ENCODE data around the gene COBL.

Gene COBL

DNA sequence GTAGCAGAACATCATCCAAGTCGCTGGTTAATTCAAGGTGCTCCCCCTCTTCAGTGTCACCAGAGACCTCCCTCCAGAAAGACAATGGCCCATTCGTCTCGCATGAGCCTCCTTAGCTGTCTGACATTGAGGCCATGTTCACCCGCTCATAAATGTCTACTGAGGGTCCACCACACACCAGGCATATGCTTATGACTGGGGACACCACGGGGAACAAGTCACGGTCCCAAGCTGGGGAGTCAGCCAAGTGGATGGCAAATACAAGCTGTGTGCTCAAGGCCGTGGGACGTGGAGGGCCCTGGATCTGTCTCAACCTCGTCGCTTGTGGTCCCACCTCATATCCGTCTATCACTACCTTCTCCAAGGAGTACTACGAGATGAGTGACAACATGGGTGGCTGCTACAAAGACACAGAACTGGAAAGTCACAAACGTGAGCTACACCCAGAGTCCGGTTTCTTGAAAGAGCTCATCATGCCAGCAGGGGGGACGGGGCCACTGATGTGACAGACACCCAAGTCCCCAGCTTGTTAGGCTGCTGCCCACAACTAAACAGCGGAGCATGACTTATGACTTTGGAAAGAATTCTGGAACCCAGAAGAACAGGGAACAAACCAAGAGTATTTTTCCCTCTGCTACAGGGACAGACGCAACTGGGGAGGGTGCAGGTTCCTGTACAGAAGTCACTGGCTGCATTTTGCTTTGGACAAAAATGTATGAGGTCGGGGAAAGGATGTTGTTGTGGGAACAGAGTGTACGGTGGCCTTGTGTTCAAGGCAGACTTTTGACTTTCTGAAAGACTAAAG lies 189.6 kb downstream of the COBL start:
- in situ Hi-C loops (cut with MboI; ENCODE audit: low sequenced_read_pairs) = no loop called here

DNA sequence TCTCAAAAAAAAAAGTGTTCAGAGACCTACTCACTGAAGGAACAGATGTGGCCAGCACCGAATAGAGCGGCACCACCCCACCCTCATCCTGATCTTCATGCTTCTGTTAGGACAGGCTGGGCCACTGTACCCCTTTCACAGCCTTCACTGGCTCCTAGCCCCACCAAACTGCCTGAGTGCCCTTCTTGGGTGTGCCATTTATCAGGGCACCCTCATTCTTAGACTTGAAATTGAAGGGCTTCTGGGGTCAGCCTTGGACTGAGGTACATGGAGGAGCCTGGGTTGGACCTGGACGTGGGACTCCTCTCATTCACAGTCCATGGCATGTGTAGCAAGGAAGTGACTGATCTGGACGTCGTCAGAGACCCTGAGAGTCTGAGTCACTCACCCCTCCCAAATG lies 190.3 kb downstream of the COBL start:
- in situ Hi-C loops (cut with MboI; ENCODE audit: low sequenced_read_pairs) = no loop called here

DNA sequence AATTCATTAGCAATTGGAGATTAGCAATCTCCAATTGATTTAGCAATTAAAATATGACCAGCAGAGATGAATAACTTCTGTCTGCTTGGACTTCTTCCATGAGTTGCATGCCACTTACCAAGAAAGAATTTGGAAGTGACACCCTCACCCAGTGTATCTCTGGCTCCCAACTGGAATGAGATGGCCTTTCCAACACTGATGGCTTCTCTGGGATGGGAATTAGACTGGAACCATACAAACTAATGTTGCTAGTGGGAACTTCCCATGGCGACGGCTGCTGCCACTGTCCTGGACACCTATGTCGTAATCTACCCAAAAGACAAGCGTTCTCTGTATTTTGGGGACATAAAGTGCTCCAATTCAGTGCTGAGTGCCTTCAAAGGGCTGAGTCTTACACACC lies 192.3 kb downstream of the COBL start:
- in situ Hi-C loops (cut with MboI; ENCODE audit: low sequenced_read_pairs) = no loop called here

DNA sequence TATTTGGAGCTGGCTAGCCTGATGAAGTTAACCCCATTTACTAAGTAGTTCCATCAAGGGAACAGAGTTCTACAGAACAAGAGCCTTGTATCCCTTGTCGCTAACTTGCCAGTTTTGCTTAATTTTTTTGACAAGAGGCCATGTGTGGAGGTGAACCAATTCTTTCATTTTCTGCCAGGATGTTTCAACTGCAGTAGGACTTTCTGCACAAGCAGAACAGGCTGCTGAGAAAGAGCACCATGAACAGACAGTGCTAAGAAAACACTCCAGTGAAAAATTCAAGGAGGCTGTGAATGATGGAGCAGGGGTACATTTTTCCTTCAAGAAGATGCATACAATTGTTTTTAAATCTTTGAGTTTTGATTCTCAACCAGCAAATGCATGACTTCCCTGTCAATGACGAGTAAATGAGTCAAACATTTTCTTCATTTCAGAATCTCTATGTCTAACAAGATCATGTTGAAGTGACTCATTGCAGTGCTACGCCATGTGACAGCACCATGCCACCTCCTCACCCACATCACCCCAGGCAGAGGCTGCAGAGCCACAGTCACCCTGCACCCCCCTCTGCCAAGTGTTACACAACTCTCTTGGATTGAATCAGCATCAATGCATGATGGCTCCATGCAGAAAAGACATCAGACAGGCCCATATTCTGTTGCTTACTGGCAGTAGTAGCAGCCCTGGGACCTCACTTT lies 193.1 kb downstream of the COBL start:
- in situ Hi-C loops (cut with MboI; ENCODE audit: low sequenced_read_pairs) = no loop called here

DNA sequence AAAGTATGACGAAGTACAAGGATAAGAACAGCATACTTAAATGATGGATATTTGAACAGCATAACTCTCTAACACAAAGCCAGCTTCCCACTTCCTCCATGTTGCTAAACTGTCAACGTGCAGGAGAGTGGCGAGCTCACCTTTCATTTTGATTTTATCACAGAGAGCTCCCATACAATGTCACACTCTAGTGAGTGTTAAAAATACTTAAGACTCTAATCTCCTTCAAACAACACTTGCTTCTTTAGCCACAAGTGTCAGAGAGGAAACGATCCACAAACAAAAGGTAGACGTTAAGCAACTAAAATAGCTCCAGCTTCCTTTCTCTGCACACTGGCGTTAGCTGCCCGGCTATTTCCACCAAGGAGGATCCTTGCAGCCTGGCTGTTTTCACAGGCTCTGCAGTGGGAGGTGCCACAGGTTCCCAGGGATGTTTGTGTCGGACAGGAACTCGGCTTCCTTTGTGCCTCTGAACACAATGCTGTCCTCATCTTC lies 194.6 kb downstream of the COBL start:
- in situ Hi-C loops (cut with MboI; ENCODE audit: low sequenced_read_pairs) = no loop called here

DNA sequence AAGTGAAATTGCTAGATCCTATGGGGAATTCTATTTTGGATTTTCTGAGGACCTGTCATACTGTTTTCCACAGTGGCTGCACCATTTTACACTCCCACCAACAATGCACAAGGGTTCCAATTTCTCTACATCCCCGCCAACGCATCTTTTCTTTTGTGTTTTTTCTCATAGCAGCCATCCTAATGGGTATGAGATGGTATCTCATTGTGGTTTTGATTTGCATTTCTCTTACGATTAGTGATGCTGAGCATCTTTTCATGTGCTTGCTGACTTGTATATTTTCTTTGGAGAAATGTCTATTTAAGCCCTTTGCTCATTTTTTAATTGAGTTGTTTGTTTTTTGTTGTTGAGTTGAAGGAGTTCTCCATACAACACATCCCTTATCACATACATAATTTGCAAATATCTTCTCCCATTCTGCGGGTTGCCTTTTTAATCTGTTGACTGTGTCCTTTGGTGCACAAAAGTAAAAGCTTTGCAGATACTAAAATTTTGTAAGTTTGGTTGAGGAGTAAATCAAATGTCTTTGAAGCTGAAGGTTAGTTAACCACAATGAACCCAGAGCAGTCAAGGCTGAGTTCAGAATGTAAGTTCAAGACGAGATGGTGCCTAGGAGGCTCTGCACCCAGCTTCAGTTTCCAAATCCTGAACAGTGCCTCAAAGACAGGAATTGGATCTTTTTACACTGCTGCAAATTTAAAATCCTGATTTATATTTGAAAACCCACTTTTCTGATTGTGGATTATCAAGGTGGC lies 195.4 kb downstream of the COBL start:
- in situ Hi-C loops (cut with MboI; ENCODE audit: low sequenced_read_pairs) = no loop called here

DNA sequence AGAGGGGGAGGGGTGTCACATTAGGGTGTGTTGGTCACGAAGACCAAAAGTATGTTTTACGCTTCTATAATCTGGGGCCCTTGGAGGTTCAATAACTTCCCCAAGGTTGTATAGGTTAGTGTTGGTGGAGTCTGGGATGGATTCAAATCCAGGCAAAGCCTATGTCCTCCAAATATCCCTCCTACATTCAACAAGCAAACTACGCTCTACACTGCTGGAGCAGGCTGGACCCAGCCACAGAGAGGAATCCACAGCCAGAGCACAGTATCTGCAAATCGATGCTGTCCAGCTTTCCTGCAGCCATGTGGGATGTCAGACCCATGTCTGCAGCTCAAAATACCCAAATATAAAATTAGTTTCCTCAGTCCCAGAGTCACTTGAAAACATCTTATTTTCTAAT lies 198.0 kb downstream of the COBL start:
- in situ Hi-C loops (cut with MboI; ENCODE audit: low sequenced_read_pairs) = no loop called here

DNA sequence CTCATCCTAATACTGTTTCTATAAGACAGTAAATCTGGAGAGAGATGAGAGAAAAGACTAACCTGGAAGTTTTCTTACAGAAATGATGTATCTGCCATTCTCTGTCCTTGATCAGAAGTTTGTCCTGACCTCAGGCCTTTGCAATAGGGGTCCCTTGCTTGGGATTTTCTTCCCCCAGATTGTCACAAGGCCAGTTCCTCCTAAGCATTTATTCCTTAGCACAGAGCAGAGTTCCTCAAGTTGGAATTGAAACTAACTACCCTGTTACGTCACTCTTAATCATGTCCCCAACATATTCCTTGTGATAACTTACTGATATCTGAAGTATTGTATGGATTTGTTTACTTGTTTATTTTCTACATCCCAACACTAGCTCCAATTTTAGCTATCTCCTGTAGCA lies 202.1 kb downstream of the COBL start:
- in situ Hi-C loops (cut with MboI; ENCODE audit: low sequenced_read_pairs) = no loop called here

DNA sequence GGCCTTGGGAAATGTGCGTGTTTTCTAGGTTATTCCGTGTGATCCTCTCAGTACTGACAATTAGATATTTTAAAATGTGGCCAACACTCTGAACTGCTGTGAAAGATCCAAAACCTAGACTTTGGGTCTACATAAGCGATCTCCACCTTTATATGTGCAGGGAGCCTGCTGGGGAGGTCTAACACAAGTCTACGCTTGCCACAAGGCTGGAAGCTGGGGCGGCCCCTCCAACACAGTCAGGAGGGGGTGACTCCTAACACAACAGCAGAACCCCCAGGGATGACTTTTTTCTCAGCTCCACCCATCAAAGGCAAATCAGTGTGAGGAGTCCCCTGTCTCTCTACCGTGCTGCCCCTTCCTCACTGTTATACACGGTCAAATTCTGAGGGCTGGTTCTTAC lies 202.6 kb downstream of the COBL start:
- in situ Hi-C loops (cut with MboI; ENCODE audit: low sequenced_read_pairs) = no loop called here

DNA sequence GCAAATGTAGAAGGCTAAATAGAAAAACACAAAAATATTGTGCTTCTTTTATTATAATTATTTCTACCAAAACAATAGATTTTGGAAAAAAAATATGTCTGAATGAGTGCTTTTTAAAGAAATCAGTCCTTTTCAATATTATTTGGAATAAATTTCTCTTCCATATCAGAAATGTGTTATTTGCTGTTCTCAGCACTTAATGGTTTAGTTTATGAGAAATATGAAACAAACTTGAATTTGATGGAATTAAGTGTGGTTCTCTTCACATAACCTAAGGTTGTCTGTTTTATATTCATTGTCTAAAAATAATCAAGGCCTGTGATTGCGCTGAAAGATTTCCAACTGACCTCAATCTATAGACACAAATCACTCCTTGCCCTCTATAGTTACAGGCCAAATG lies 203.0 kb downstream of the COBL start:
- in situ Hi-C loops (cut with MboI; ENCODE audit: low sequenced_read_pairs) = no loop called here

DNA sequence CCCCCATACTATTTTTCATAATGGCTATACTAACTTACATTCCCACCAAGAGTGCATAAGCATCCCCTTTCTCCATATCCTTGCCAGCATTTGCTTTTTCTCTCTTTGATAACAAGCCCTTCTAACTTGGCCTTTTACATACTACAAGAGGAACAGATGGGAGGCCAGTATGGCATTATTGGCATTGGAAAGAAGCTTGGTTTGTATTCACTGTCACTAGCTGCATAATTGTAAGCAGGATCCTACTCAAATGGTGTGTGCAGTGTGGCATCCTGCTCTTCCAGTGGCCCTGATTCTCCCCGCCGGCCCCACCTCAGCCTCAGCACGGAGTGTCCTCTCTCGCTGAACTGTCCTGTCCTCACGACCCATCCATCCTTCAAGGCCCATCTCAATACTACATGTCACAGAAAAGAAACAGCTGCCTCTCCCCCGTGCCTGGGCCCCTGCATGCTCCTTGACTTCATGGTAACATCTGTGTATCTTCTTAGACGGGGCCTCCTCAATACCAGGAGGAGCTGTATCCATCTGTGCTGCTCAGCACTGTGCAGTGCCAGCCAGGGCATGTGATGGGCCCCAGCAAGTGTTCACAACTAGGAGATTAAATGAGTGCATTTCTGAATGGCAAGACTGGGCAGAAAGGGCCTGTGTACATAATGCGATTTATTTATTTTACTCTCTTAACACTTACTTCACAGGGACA lies 205.2 kb downstream of the COBL start:
- in situ Hi-C loops (cut with MboI; ENCODE audit: low sequenced_read_pairs) = no loop called here

DNA sequence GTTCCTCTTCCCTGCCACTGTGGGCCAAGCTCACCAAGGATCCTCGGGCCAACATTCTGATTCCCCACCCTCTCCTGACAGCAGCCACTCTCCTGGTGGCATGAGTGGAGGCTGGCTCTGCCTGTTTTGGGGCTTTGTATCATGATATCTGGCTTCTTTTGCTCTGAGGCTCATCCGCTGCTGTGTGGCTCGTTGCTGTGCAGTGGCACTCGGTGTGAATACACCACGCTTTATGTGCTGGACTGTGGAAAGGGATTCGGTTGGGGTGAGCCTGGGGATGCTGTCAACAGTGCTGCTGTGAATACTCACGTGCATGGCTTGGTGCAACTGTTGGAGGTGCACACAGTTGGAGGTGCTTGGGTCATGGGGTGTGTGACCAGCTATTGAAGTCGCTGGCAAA lies 208.5 kb downstream of the COBL start:
- in situ Hi-C loops (cut with MboI; ENCODE audit: low sequenced_read_pairs) = no loop called here

DNA sequence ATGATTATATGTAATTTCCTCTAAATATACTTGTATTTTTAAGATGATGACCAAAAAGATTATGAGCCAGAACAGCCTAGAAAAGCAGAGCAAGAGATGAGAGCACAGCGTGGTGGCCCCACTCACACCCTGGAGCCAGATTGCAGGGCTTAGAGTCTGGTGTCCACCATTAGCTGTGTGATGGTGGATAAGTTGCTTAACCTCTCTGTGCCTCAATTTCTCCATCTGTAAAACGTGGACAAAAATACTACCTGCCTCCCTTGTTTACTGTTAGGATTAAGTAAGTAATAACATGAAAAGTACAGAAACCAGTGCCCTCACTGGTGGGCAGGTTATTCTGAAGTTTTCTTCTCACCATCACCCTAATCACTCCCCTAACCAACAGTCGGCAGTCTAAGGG lies 212.3 kb downstream of the COBL start:
- in situ Hi-C loops (cut with MboI; ENCODE audit: low sequenced_read_pairs) = no loop called here

DNA sequence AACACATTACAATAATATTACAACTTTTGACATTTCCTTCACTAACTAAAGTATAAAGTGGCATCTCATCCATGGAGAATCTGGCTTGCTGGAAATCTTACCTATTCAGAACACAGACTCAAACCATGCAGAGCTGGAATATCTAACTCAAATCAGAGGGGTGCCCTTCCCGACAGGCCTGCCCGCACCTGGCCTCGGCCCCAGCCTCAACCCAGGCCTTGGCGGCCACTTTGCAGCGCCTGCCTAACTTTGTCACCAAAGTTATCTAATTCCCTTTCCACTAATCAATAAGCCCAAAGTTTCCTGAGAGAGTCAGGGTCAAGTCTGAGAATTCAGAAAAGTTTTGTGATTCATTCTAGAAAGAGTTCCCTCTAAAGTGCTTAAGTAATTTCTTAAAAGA lies 212.9 kb downstream of the COBL start:
- in situ Hi-C loops (cut with MboI; ENCODE audit: low sequenced_read_pairs) = no loop called here

DNA sequence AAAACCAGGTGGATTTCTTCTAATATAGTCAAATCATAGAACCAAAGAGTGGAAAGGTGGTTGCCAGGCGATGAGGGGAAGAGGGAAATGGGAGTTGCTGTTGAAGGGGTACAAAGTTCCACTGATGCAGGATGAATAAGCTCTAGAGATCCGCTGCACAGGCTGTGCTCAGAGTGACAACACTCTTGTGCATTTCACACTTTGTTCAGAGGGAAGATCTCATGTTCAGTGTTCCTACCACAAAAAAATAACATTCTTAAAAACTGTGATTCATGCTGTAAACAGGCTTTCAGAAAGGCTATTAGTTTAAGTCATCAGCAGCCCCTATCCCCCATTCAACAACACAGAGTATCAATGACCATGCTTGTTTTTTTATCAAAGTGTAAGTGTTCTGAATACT lies 213.8 kb downstream of the COBL start:
- in situ Hi-C loops (cut with MboI; ENCODE audit: low sequenced_read_pairs) = no loop called here

DNA sequence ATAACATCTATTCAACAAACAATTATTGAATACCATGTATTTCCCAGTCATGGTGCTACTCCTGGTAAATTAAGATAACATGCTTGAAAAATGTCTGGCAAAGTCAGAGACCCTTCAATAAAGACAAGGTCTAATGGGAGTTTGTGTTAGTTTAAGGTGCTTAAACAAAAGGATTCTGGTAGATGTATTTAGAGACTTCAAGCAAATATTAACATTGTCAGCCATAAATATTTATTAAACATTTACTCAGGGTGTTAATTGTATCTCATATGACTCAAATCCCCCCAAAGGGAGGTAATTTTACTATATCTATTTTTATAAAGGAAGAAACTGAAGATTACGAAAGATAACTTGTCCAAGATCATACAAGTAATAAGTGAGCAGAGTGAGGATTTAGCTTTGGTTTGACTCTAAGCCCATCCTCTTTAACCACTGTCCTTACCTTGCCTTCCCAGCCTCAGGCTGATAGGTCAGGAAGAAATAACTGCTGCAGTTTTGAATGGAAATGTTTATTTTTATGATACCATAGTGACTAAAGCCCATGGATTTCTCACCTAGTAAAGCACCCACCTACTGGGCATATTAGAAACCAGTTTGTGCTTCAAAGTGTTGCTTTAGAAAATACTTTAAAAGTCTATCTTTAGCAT lies 215.4 kb downstream of the COBL start:
- in situ Hi-C loops (cut with MboI; ENCODE audit: low sequenced_read_pairs) = no loop called here

DNA sequence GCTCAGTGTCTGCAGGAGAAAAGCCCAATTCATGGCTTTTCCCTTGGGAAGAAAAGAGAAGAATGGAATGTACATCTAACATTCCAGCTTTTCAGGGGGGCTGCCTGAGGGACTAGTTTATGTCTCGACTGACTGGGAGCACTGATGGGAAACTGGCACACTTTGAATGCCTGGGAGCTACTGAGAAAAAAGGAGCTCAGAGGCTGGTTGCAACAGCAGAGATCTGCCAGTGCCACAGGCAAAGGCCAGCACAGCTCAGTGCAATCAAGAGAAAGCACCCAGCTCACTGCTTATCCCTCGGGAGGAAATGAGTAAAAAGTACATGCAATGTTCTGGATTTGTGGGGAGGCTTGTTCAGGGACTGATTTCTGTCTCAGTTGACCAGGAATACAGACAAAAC lies 226.2 kb downstream of the COBL start:
- in situ Hi-C loops (cut with MboI; ENCODE audit: low sequenced_read_pairs) = no loop called here

DNA sequence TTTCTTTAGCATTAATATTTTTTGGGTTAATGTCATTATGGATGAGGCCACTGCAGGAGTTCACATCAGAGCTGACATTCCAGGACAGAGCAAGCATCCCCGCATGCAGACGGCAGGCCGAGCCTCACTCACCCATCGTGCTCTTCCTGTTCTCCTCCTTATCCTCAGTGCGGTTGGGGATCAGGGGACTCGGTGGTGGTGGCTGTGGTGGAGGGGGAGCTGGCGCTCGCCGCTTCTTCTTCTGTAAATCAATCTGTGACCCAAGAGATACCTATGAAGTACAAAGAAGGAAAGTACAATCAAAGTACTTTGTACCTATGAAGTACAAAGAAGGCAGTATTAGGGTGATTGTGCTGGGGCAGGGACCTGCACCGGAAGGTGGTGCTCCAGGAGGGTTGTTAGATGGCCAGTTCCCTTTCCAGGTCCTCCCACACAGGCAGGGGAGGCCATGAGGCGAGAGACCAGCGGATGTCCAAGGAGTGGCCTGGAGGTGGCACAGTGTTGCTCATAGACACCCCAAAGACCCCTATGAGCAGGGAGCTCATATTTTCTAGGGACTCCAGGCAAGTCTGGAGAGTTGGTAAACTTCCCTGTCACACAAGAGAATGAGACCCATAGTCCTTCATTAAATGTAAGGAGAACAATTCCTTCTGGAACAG lies 231.4 kb downstream of the COBL start:
- in situ Hi-C loops (cut with MboI; ENCODE audit: low sequenced_read_pairs) = no loop called here

DNA sequence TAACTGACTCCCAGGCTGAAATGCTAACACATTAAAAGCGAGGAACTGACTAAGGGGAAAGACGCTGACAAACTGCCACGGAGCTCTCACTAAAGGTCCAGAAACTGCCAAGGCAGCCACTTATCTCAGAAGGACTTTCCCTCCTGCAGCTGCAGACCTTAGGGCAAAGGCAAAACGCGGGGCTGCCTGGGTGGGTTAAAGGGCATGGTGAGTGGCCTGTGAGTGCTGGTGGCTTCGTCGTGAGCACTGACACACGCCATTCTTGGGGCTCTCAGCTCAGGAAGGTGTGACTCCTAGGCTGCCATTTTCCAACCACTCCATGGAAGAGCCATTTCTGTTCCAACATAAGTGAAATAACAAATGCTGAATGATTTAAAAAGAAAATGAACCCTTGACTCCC lies 232.5 kb downstream of the COBL start:
- in situ Hi-C loops (cut with MboI; ENCODE audit: low sequenced_read_pairs) = no loop called here

DNA sequence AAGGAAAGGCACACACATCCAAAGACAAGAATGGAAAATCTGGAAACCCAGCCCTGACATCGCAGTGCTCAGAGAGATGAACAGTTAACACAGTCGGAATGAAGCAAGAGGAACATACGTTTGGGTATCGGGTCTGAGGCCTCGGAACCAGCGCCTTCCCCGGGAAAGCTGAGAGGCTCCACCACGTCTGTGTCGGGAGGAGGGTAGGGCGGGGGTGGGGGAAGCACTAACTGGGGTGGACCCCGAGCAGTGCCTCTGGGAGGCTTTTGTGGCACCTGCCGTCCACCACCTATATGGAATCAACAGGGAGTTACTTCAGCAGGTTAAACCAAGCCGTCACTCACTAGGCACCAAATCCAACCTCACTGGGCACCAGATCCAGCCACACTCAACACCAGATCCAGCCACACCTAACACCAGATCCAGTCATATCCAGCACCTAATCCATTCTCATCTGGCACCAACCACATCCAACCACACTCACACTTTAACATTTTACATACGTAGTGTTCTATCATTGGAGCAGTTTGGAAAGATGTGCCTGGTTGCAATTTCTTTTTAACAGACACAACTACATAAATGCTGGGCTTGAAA lies 233.6 kb downstream of the COBL start:
- in situ Hi-C loops (cut with MboI; ENCODE audit: low sequenced_read_pairs) = no loop called here

Data from hTERT RPE-1 (cell line).